GM12873 (cell line): Measurements from ENCODE around the gene SLC25A28.
A peak's percentile ranks its signal among the peaks of the same experiment; 100 is the strongest.

Experiments used
- CTCF ChIP-seq: IDR thresholded peaks from 2 replicates; pipeline ENCODE4 v1.5.1; 2012; ENCODE audit warnings: low read depth, mild to moderate bottlenecking, moderate library complexity, low read length, control low read depth; ENCODE audit not compliant: insufficient read depth; ENCODE audit errors: missing control alignments

The SLC25A28 gene

DNA sequence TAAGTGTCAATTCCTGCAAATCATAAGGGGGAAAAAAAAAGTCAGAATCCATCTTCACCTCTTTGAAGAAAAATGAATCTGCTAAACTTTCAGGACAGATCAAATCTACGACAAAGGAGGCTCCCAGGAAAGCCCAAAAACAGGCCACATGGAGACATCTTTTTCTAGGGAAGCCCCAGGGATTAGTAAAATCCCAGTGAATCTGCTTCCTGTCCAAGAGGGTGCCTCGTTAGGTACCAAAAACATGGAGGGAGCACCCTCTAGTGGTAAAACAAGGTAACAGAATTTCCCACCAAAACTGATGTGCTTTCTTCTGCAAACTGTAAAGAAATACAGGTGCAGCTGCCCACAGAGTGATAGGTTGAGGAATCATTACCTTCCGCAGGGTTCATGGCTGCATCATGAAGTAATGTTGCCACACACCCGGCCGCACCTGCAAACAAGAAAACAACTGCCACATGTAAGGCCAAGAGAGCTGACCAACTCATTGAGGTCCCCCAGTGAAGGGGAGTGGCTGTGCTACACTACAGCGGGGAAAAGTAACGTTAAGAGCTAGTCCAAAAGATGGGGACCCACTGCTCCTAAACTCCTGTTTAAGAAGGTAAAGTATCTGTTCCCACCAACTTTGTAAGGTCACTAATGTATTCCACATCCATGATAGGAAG lies 7.9 kb downstream of the SLC25A28 start:
- peak; percentile 81 for TF ChIP-seq CTCF

GRCh38 chr10:99611326-99611725 lies 8.9 kb downstream of the SLC25A28 start:
- no peak for TF ChIP-seq CTCF

DNA sequence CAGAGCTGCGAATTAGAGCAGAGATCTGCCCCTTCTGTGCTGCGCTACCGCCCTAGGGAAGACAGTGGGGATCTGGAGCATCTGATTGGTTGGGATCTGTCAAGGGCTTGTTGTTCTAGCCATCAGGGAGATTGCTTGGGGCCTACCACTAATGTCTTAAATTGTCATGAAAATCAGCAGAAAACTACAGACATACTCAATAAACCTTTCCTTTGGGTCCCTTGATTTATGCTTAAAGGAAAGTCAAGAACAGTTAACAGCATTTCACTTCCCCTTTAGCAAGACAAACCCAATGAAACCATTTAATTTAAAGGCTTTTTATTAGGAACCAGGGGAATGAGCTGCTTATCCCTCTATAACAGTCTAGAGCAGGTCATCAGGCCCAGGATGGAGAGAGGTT lies 10.0 kb downstream of the SLC25A28 start:
- TF ChIP-seq CTCF = no peak

- no peak for TF ChIP-seq CTCF
Observed at GRCh38 chr10:99609186-99609585, 11.1 kb downstream of the SLC25A28 start.

DNA sequence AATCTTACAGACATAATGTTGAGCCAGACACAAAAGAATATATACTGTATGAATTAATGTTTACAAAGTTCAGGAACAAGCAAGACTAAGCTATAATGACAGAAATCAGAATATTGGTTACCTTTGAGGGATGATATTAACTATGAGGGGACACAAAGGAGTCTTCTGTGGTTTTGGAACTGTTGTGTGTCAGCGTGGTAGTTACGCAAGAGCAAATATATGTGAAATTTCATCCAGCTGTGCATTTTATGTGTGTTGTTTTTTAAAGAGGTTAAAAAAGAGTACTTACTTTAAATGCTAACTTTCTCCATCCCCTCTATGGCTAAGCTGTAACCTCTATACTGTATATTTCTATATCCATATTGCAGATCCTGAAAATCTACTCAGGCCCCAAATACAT lies 14.9 kb downstream of the SLC25A28 start:
- no peak for TF ChIP-seq CTCF

- no peak for TF ChIP-seq CTCF
Observed at GRCh38 chr10:99604862-99605261, 15.4 kb downstream of the SLC25A28 start.

DNA sequence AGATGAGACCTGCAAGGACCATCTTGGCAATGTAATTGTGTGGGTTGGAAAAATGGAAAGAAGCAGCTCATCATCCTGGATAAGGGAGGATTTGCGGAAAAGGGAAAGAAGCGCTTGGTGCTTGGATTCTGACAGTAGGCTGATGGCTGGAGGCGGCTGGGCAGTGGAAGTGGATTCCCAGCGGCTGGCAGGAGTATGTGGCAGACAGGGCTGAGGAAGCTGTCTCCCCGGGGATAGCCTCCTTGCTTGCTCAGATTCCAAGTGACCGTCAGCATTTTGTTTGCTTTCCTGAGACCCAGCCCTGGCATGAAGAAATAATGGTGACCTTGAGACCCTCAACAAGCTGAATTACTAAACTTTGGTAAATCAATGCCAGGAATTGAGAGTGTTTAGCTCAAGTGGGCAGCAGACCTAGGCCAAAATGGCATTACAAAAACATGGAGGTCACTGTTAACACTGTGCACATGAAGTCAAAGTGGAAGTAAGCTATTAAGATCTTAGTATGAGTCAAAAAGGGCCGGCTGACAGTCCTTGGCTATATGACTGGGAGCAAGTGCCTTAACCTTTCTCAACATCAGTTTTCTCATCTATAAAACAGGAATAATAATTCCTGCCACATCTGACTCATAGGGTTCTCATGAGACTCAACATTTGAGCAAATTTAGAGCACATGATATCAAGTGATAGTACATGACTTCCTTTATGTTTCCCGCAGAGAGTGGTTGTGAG lies 21.3 kb downstream of the SLC25A28 start:
- no peak for TF ChIP-seq CTCF
